ENCODE data around the gene HNMT.

DNA sequence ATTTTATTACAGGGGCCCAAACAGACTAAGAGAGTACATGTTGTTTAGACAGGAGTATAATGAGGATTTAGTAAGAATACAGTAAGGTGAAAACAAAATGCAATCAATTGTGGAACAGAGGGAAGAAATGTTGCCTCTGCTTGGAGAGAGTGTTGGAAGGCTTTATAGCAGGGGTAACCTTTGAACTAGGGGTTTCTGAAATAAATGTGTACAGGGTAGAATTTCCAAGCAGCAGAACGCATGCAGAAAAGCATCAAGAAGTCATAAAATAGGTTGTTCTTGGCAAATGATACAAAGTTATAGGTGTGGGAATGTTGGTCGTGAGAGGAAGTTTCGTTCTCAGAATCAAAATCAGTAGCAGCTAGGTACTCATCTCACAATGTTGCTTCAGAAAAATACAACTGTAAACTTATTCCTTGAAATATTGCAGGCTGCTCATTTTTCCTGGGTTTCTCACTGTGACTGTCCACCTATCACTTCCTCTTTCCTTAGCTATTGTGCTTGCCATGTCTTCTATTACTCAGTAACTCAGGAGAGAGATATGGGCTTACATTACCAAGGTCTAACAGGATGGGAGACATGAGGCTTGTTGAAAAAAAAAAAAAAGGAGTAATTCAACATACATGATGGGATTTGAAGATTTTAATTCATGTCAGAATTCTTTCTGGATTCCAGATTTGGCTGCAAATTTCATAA, 17.1 kb upstream of the HNMT start:
- TF ChIP-seq, protein P1, sequence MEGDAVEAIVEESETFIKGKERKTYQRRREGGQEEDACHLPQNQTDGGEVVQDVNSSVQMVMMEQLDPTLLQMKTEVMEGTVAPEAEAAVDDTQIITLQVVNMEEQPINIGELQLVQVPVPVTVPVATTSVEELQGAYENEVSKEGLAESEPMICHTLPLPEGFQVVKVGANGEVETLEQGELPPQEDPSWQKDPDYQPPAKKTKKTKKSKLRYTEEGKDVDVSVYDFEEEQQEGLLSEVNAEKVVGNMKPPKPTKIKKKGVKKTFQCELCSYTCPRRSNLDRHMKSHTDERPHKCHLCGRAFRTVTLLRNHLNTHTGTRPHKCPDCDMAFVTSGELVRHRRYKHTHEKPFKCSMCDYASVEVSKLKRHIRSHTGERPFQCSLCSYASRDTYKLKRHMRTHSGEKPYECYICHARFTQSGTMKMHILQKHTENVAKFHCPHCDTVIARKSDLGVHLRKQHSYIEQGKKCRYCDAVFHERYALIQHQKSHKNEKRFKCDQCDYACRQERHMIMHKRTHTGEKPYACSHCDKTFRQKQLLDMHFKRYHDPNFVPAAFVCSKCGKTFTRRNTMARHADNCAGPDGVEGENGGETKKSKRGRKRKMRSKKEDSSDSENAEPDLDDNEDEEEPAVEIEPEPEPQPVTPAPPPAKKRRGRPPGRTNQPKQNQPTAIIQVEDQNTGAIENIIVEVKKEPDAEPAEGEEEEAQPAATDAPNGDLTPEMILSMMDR (IDR thresholded peaks at IDR 0.05; ENCODE audit: control extremely low read depth in 1 of 3, insufficient read depth in 1 of 3, low read depth in 1 of 3, low read length in 3 of 3): no peak
- TF ChIP-seq EZH2 (IDR thresholded peaks at IDR 0.05; ENCODE audit: low read depth, low read length, severe bottlenecking) (no peak), PHF8 (conservative IDR thresholded peaks at IDR 0.05; ENCODE audit: low read depth, low read length) (no peak), POLR2A (IDR thresholded peaks at IDR 0.05; ENCODE audit: control extremely low read depth in 1 of 2, low read depth in 2 of 2, low read length in 2 of 2) (no peak), EGR1 (IDR thresholded peaks at IDR 0.05; ENCODE audit: borderline replicate concordance, low read depth, low read length) (no peak), FOSL1 (IDR thresholded peaks at IDR 0.05; ENCODE audit: insufficient read depth, low read depth, low read length) (no peak), SIRT6 (IDR thresholded peaks at IDR 0.05; ENCODE audit: low read length) (no peak), POLR2AphosphoS5 (IDR thresholded peaks at IDR 0.05; ENCODE audit: low read depth, low read length) (no peak), CBX5 (IDR thresholded peaks at IDR 0.05; ENCODE audit: low read depth, low read length) (no peak)
